DMS79 treated with DMSO at 0.1 percent for 48 hours (cell line): ENCODE data around the gene NUBP2.
A peak's percentile ranks its signal among the peaks of the same experiment; 100 is the strongest.

ENCODE experiments used
- DNase-seq: peaks from one replicate; lab custom pipeline; 2025; lab: John Stamatoyannopoulos, UW

Gene NUBP2

DNA sequence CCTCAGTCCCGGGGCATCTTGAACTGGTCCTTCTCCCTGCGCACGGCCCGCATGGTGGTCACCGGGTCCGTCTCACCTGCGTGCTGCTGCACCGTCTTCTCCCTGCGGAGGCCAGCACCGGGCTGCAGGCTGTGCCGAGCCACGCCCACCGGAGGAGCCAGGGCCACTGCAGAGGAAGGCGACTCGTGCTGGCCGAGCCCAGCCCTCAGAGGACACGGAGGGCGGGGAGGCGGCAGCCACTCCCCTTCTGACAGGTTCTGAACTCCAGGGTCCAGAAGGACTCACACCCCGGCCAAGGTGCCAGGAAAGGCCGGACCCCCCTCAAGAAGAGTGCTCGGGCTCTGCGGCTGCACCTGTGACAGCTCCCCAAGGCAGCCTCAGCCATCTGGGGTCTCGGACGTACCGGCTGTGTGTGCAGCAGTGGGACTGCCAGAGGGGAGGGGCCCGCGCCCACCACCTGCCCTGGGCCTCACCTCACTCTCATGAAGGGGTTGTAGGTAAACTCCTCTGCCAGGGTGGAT is 26.6 kb downstream of the NUBP2 start:
- no peak for DNase-seq

DNA sequence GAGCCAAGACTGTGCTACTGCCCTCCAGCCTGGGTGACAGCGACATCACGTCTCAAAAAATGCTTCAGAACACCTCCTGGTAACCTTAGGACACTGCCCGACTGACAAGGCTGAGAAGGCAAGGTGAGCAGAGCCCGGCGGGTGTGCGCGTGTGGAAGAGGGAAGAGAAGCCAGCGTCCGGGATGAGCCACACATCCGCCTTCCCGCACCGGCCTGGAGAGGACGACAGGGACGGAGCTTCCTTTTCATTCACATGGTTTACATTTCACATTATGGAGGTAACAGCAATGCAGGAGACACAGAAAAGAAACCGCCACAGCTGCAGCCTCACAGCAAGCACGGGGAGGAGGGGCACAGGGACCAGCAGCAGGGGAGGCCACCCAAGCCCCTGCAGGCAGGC is 27.3 kb downstream of the NUBP2 start:
- no peak for DNase-seq

DNA sequence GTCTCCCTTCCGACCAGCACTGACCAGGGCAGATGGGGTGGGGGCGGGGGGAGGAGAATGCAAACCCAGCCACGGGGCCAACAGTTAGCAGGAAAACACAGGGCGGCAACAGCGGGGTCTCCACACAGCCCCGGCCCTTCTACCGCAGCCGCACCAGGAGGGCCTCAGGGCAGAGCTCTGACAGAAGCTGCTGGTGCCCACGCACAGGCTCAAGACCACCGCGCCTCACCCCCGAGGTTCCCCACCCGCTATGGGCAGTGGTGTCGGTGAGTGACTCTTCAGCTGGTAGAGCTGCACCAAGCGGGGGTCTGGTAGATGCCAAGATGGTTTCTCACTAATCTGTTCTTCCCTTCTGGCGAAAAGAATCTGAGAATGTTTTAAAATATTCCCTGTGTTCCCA is 27.8 kb downstream of the NUBP2 start:
- DNase-seq = no peak

DNA sequence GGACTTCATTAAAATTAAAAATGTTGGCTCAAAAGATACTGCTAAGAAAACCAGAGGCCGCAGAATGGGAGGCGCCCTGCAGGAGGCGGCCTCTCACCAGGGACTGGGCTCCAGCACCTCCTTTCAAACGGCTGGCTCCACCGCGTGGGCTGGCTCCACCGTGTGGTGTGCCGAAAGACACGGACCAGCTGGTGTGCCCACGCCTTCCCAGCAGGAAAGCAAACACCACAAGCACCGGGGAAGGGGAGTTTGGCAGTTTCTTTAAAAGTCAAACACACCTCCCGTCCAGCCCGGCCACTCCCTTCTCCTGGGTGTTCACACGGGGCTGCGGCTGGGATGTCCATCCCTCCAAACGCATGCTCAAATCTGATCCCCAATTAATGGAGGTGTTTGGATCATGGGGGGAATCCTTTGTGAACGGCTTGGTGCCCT is 30.0 kb downstream of the NUBP2 start:
- DNase-seq = peak; percentile 5

DNA sequence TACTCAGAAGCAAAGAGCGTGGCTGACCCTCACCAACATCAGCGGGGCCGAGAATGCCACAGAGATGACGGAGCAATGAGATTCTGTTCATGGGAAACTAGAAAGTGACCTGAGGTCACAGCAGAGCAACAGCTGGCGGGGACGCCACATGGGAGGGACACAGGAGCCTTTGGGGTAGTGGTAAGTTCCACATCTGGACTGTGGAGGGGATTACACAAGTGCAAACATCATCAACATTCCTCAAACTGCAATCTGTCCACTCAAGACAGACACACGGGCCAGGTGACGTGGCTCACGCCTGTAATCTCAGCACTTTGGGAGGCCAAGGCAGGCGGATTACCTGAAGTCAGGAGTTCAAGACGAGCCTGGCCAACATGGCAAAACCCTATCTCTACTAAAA is 32.7 kb downstream of the NUBP2 start:
- no peak for DNase-seq

DNA sequence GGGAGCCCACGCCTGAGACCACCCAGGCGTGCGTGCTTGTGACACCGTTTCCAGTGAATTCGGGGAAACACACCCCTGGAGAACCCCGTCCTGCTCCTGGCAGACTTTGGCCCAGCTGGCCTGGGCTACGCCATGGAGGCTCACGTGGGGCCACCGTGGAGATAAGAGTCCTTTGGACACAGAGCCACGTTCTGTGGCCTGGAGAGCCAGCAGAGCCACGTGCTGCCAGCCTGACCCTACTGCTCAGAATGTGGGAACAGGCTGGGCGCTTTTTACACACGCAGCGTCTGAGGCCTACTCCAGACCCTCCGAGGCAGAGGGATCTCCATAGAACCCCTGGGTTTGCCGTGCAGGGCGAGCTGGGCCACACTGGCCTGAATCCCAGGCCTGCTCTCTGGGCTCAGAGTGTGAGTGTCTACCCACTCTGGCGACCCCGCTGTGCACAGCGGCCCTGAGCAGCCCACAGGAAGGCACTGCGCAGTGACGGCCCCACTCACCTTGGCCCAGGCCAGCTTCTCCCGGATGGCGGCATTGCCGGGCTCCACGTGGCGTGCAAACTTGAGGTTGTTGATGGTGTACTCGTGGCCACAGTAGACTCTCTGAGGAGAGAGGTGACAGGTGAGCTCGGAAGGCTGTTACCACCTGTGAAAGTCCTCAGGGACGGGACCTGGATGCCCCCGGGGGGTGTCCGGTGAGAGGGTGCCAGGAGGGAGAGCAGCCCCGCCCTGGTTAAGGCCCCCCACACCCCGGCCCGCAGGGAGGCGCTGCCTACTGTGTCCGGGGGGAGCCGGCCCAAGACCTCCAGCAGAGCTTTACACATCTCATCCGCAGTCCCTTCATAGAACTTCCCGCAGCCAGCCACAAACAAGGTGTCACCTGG is 33.9 kb downstream of the NUBP2 start:
- no peak for DNase-seq

DNA sequence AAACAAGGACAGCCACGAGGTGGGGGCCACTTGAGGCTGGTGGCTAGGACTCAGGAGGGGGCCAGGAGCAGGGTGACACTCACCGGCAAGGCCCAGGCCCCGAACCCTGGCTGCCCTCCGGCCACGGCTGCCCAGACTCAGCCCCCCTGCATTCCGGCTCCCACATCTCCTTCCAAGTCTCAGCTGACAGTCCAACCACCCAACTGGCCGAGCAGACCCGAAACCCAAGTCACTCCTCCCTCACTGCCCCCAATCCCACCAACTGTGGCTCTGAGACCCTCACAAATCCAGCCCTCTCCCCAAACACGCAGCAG is 34.5 kb downstream of the NUBP2 start:
- no peak for DNase-seq

DNA sequence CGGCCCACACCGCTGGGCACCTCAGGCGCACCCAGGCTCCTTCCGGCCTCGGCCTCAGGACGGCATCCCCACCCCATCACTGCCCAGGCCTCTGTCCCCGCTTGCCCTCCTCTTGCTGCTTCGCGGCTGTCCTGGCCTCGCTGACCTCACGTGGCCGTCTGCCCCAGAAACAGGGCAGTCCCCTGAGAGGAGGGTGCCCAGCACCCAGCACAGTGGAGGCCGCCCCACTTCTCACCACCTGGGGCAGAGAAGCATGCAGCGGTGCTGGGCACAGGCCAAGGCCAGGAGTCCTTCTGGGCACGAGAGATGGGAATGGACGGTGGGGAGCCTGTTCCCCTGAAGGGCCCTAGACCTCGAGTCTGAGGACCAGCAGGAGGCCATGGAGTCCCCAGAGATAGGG is 35.0 kb downstream of the NUBP2 start:
- no peak for DNase-seq

DNA sequence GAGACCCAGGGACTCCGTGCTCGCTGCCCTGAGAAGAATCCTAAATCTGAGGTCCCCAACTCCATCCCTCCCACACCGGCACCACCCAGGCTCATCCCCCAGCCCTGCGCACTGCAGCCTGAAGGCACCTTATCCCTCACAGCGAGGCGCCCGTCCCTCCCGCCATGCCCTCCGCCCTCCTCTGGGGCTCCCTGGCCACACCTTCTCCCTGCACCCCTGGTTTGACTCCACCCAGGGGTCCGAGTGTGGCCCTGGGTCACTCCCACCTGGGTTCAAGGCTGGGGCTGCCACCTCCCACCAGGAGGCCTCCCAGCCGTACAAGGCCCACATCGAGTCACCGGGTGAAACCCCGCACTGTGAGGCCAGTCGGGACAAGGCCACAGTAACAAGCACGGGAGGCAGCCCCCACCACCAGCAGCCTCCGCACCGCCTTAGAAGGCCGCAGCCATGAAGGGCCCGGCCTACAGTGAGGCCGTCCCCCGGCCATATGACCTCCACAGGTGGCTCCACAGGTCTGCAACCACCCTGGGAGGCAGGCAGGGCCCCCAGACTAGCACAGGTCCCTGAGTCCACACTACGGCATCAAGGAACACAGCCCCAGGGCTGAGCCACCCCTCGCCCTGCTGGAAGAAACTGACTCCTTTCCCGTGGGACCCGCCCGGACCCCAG is 35.6 kb downstream of the NUBP2 start:
- no peak for DNase-seq

DNA sequence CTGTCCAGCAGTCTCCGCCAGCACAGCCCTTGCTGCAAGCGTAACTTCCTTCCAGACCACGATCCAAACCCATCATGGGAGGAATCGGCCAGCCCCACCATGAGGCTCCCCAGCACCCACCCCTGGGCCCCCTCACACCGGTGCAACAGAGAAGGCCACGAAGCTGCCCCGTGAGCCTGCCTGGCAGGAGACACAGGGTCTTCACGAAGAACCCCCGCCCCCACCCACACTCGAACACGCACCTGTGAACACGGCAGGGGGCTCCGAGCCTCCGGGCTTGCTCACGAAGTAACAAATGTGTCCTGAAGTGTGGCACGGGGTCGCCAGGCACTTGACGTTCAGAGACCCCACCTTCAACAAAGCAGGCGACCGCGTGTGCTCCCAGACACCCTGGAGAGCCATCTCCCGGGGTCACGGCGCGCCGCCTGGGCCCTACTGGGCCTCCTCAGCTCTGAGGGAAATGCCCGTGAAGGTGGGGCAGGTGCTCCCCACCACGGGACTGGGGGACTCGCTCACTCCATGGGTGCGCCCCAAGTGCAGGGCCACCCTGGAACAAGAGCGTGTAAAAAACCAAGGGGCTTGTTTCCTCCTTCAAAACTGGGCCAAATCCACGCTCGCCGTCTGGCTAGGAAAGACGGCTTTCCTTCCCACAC is 36.2 kb downstream of the NUBP2 start:
- DNase-seq = no peak

DNA sequence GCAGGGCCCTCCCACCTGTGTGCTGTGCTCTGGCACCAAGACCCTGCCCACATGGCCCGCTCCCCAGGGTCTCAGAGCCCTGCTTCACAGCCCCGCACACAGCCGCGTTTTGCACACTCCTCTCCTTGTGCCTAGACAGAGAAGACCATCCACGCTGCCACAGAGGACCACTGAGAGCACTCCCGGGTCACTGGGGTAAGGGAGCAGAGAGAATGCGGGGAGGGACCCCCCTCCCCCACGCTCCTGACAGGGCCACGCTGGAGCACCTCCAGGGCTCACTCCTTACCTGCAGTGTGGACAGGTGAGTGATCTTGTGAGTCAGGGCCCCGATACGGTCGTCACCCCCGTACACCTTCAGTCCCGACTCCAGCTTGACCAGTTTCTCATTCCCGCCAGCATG is 36.9 kb downstream of the NUBP2 start:
- no peak for DNase-seq

DNA sequence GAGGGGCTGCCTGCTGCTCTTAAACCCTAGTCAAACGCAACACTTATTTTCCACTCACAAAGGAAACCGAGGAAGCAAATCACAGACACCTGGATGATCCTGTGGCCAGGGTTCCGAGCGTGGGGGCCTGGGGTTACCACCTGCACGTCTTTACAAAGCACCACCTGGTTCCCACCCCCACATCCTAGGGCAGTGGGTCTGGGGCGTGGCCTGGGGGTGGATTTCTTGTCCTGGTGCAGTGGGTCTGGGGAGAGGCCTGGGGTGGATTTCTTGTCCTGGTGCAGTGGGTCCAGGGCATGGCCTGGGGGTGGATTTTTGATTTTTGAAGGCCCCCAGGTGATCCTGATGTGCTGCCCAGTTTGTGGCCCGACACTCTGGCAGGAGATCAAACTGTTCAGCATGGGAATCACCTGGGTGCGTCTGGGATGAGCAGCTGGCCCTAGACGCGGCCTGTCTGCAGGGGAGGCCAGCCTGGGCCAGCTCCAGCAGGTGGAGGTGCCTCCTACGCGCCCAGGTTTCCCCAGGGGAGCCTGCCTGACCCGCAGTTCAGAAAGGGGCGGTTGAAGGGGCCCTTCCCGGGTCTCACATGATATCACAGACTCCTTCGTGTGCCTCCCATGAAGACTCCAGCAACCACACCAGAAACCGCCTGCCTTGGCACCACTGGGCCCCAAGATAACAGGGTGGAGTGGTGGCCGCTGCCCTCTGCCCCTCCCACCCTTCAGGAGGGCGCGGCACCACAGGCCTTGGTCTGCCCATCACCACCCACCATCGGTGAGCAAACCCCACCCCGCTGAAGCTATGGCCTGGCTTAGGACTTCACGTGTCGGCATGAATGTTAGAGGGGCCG is 37.6 kb downstream of the NUBP2 start:
- DNase-seq = no peak

DNA sequence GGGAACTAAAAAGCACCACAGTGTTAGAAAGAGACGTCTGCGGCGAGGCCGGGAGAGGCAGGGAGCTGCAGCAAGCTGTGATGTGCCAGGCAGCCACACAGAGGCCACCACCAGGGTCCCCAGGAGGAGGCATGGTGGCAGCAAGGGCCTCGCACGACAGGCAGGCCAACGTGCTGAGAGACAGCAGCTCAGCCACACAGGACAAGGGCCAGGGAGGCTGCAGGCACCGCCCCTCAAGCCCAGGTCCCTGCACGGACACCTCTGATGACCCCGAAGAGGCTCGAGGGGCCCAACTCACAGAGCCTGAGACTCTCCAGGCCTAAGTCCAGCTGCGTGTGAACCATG is 38.2 kb downstream of the NUBP2 start:
- no peak for DNase-seq

DNA sequence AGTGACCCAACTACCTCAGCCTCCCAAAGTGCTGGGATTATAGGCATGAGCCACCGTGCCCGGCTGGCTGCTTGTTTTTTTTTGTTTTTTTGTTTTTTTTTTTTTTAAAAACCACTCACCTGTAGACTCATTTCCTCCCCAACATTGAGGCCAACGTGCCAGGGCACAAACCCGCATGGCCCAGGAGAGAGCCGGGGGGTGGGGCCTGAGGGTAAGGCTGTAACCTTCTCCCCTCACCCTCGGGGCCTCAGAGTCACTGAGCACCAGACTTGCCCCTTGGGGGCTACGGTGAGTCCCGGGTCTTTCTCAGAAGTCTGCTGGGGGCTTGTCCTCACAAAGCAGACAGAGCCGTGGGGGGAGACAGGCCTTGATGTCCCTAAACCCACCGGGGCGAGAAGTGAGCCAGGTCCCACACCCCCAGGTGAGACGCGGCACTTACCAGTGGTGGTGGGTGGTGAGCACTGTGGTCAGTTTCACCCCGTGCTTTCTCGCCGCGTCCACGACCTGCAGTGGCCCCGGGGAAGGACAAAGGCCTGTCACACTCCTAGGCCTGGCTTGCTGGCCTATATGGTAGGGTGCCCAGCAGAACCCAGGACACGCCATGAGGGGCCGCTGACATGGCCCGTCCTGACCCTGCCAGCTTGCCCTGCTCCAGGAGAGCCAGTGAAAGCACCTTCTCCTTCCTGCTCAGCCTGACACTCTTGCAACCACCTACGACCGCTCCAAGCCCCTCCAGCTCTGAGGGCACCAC is 39.3 kb downstream of the NUBP2 start:
- no peak for DNase-seq

DNA sequence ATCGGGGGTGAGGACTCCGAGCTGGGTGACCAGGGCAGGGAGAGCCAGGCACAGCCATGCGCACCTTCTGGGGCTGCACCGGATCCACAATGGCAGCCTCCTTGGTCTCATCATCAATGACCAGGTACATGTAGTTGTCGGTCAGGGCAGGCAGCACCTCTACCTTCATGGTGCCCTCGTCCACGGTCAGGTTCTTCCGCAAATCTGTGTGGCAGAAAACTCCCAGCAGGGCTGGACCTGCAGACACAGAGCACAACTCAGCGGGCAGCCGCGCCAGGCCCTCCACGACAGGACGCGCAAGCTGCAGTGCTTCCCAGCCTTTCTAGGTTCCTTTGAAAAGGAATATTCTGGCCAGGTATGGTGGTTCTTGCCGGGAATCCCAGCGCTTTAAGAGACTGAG is 40.0 kb downstream of the NUBP2 start:
- DNase-seq = no peak

DNA sequence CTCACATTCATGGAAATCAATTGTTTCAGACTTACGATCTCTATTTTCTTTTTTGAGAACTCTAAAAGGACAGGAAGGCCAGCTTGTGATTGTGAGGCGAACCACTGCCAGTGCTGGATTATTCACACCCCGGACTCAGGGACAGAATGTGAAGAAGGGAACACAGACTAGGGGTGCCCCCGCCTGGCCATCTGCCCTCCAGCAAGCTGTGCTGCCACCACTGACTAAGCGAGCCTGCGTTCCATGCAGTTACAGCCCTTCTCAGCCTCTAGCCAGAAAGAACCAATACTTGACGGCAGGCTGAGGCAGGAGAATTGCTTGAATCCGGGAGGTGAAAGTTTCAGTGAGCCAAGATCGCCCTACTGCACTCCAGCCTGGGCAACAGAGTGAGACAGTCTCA is 41.1 kb downstream of the NUBP2 start:
- DNase-seq = no peak

DNA sequence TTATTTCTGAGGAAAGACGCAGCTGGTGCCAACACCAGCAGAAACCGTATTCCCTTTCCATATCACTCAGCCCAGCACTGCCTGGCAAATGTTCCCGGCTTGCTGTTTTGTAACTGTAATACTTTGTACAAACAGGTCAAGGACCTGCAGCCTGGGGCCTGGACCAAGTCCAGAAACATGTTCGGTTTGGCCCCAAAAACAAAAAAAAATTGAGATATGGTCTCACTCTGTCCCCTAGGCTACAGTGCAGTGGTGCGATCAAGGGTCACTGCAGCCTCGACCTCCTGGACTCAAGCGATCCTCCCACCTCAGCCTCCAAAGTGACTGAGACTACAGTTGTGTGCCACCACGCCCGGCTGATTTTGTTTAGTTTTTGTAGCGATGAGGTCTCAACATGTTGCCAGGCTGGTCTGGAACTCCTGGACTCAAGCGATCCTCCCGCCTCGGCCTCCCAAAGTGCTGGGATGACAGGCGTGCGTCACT is 42.7 kb downstream of the NUBP2 start:
- no peak for DNase-seq

DNA sequence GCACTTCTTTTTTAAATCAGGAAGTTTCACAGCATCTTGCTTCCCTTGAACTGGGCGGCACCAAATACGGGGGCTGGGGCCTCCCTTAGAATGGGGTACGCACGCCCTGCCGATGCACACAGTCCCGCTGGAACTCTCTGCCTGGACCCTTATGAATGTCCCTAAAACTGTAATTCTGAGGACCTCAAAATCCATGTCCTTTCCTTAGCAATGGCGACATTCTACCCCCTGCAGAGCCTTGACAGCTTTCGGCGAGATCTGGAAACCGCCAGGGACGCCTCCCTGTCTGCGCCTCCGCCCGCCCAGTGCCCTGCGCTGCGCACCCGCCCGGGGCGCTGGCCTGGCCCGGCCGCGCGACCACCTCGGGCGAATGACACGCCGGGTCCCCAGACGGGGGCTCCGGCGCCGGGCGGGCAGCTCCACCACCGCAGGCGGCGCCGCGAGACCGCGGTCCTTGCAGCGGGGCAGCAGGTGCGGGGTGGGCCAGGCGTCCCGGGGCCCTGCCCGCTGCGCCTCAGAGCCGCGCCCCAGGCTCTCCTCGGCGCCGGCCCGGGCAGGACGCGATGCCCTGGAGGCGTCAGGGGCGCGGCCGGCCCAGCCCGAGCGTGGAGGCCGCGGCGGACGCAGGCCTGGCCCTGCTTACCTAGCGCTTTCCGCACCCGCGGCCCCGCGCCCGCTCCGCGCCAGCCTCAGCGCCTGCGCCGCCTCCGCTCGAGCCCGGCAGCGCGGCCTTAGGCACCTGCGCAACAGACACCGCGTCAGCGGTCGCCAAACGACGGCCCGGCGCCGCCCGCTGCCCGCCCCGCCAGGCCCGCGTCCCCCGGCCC is 43.3 kb downstream of the NUBP2 start:
- no peak for DNase-seq

DNA sequence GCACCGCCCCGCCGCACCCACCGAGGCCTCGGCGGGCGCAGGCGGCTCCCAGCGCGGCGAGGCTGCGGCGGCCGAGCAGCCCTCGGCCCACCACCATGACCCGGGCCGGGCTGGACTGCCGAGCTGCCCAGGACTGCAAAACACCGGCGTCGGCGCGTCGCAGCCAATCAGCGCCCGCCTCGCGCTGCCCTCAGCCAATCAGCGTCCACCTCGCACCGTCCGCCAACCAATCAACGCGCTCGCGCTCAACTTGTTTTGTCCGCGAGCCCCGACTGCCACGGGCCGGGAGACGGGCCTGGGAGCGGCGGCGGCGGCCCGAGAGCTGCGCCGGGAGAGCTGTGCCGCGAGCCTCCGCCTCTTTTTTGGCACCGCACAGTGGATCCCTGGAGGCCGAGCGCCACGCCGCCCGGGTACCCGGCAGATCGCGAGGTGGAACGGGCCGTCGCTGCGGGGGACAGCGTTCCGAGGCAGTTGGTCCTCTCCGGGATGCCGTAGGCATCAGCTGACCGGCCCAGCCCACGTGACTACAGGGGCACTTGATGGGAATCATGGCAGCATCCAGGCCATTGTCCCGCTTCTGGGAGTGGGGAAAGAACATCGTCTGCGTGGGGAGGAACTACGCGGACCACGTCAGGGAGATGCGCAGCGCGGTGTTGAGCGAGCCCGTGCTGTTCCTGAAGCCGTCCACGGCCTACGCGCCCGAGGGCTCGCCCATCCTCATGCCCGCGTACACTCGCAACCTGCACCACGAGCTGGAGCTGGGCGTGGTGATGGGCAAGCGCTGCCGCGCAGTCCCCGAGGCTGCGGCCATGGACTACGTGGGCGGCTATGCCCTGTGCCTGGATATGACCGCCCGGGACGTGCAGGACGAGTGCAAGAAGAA is 44.2 kb downstream of the NUBP2 start, which contains the start of the genes FAHD1 and HAGH:
FAHD1 (plus strand) TSS at position 516 of the 883 bp plus-strand sequence; CDS start at position 549, 33 bp downstream.
HAGH (minus strand) TSS at position 135 of the 883 bp plus-strand sequence; CDS start at position 97, 38 bp downstream.
- DNase-seq = peak; percentile 85
